C1 segment of cervical spinal cord (tissue), 14 donors: ENCODE data around the gene MACROD2.

Experiments used
- DNase-seq, 14 donors: peaks; one replicate each; lab custom pipeline; 2025; lab: John Stamatoyannopoulos, UW

MACROD2 gene

DNA sequence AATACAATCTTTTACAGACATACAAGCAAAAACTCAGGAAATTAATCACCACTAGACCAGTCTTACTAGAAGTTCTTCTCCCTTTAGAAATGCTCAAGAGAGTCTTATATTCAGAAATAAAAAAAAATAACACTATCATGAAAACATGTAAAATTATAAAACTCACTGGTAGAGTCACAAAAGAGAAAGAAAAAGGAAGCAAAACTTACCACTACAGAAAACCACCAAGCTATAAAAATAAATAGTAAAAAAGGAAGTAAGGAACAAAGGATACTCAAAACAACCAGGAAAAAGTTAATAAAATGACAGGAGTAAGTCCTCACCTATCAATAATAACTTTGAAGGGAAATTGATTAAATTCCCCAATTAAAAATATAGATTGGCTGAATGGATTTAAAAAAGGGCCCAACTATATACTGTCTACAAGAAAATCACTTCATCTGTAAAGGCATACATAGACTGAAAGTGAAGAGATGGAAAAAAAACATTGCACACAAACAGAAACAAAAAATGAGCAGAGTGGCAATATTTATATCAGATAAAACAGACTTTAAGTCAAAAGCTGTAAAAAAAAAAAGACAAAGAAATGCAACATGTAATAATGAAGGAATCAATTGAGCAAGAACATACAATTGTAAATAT lies 2088.4 kb downstream of the MACROD2 start:
- DNase-seq = no peak

DNA sequence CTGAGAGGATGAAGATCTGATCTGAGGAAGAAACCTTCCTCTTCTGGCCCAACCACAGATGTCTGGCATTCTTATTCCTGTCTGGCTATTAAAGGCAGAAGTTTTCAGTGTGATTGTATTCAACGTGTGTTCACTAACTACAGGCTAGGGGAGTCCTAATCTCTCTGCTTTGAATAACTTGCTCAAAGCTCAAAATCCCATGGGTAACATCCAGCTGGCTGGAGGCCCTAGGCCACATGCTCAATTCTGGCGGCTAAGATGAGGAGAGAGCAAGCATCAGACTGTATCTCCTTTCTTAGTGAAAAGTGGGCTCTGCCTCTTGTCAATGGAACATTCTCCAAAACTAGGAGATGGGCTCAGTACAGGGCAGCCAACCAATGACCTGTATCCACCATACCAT lies 2099.9 kb downstream of the MACROD2 start:
- no peak for DNase-seq

DNA sequence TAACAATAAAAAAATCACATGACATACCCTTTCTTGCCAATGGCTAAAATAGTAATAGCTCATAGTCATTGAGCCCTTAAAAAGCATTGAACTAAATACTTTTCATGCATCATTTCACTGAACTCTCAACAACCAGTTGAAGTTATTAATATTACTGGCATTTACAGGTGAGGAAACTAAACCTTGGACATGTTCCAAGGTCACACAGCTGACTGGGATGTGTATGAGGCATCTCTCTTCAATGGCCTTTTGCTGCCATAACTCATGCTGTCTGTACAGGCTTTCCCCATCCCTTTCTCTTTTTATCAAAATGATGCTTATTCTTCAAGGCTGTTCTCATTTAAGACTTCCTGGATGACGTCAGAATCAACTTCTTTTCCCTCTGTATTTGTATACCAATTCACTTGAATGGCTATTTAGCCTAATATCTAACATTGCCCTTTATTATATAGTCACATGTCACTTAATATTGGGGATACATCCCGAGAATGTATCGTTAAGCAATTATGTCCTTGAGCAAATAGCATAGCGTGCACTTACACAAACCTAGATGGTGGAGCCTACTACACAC lies 2101.5 kb downstream of the MACROD2 start:
- no peak for DNase-seq

DNA sequence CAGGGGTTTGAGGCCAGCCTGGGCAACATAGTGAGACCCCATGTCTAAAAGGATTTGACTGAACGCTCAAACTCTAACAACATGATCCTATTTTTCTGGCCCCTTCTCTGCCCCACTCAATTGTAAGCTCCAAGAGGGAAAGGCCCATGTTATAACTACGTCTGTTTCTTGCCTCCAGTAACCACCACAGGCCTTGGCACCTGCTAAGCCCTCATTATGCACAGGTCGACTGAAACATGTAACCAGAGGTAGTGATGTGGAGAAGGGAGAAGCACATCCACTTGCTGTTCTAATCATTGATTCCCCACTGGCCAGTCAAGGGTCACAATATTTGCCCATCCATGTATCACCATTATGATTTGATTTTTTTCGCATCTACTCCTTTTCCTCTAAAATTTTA lies 2102.5 kb downstream of the MACROD2 start:
- no peak for DNase-seq

DNA sequence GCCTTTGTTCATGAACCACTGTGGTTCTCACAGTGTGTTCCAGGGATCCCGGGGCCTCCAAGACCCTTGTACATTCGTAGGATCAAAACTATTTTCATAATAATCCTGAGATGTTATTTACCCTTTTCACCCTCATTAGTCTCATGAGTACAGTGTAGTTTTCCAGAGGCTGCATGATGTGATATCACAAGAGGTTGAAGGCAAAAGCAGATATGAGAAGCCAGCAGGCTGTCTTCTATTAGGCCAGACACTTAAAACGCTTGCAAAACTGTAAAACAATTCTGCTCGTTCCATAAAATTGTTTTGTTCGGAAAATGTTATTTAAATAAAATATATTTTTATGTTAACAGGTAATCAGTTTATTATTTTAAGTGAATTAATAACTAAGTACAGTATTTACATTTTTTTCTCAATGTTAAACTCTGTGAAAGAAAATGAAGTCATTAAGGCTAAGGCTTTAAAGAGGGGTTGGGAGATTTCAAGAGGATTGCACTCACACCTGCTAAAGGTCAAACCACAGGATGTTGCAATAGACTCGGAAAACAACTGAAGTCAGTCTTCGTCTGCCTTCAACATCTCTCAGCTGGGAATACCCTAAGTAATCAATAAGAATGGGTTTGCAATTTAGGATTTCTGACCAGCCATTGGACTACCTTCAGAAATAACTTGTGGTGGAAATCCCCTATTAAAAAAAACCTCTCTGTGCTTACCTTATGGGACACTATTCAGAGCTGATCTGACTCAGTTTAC lies 2103.7 kb downstream of the MACROD2 start:
- DNase-seq = no peak

DNA sequence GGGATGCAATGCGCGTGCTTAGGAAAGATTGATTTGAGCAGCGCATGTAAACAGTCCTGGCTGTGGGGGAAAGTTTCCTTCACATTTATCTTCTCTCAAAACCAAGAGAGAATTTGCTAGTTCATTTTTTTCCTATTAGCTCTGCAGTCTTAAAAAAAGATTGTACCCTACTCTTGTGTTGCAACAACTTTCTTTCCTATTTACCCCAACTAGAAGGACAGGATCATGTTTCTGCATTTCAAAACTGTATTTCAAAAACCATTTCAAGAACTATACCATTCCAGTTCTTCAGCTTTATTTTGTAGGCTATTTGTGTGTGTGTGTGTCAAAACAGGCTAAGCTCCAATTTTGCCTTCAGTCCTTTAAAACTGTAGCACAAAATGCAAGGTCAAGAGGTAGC lies 2104.8 kb downstream of the MACROD2 start:
- DNase-seq = no peak

DNA sequence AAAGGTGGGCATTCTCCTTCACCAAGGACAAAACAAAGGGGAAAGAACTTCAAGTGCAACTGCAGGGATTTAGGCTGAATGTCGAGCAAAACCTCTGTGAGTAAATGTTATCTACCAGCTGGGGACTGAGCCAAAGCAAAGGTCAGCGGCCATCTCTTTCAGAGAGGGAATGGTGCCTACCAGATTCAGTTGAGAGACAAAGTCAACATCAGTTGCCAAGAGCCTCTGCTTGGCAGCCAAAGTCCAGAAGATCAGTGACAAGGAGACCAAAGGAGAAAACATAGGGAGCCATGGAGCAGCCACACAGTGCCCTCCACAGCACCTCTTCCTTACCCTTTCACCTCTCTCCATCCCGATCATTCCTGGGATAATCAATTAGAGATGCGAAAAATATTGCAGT lies 2105.5 kb downstream of the MACROD2 start:
- no peak for DNase-seq
